ENCODE results near the gene KIF1A. TPM values are rescaled to one million over a fixed set of nuclear protein-coding genes. Genes with fewer than 3 reads are reported as not detected.
"Not testable (repeated sequence)": the region's sequence is repeated elsewhere in the genome, so short reads cannot be mapped to it uniquely, and the experiment has no call there.

KIF1A gene
- total RNA-seq, 1 experiment from 2014 or later: not detected

DNA sequence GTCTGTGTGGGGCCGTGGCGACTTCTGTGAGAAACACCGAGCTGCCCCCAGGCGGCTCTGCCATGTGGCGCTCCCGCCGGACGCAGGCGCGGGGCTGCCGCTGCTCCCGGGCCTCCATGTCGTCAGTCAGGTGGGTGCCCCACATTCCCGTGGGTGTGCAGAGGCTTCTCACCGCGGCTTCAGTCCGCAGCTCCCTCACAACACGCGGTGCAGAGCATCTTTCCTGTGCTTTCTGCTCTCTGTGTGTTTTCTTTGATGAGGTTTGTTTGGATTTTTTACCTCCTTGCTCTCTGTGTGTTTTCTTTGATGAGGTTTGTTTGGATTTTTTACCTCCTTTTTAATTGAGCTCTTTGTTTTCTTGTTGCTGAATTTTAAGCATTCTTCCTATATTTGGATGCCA lies 115.4 kb downstream of the KIF1A start:
- DNase-seq (ENCODE audit: low spot score): no peak

DNA sequence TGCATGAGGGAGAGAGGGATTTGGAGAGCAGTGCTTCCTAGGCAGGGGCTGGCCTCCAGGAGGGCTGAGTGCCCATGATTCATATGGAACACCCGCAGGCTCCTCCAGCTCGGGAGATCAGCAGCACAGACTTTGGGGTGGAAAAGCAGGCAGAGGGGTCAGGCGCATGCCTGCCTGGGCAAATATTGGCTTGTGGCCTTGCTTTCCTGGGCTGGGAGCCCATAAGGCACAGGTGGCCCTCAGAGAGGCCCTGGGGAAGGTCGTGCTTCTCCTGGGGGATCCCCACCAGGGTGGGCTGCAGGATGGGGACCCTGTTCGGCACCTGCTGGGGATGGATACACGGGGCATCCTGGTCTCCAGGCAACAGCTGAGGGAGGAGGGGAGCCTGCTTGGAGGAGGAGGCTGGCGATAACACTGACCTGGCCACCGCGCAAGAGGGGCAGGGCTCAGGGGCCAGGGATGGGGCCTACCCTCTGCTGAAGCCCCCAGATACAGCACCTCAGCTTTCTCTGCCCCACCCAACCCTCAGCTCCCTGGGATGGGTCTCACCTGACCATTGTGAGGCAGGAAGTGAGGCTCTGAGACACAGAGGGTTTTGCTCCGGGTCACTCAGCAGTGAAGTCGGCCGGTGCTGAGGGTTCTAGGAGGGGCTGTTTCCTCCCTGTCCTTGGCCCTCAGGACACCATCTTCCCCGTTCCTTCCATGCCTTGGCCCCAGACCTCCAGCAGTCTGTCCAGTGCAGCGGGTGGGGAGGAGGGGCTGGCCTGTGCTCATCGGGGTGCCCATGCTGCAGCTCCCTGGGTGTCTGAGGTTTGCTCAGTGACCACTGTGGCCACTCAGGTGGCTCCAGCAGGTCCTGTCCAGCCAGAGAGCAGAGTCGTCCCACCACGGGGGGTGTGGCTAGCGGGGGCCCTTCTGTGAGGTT lies 116.3 kb downstream of the KIF1A start:
- no peak for DNase-seq (ENCODE audit: low spot score)

GRCh38 chr2:240702640-240703011 lies 117.4 kb downstream of the KIF1A start:
- DNase-seq (ENCODE audit: low spot score): no peak

DNA sequence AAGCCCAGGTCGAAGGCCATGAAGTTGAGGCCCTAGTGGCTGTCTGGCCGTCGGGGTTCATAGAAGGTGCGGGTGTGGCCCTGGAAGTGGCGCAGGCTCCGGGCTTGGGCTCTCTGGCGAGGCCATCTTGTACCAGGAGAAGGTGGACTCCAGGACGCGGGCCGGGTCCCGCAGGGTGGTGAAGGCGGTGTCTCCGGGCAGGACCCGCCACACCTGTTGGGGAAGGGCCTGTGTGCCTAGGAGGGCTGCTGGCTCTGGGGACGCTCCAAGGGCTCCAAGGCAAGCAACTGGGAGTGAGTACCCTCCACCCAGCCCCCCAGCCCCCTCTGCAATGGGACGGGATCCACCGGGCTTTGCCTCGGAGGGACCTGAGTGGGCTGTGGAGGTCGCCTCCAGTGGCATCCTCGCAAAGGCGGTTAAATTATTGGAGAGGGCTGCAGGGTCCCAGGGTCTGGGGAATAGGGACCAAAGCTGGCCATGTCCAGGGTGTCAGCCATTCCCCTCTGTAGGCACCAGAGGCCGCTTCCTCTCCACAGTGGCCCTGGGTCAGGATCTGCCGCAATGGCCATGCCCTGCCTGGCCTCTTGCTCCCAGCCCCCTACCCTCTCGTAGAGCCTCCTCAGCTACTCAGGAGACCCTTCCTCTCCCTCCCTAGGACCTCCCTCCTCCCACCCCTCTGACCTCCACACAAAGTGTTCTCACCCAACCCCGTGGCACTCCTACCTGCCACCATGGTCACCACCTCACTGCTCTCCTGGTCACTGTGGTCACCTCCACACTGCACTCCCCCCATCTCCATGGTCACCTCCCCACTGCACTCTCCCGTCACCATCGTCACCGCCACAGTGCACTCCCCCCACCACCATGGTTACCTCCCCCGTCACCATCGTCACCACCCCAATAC lies 118.0 kb downstream of the KIF1A start:
- no peak for DNase-seq (ENCODE audit: low spot score)

- no peak for DNase-seq (ENCODE audit: low spot score)
These were observed 118.8 kb downstream of the KIF1A start for GRCh38 chr2:240701091-240701735.

GRCh38 chr2:240700616-240701015 lies 119.4 kb downstream of the KIF1A start:
- not testable (repeated sequence) for DNase-seq (ENCODE audit: low spot score)

DNA sequence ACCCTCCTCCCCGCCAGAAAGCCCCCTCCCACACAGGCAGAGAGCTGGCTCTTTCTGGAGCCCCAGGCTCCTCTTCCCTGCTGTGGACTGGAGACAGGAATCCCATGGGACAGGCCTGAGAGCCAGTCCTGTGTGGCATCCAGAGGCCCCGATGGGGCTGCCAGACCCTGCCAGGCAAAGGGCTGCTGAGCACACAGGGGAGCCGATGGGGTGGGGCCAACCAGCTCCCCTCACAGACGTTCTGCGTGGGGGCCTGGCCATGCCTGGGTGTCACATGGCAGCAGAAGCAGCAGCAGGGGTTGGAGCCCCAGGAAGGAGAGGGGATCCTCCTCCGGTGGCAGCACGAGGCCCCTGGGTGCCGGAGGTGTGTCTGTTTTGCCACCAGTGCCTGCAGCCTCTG lies 120.2 kb downstream of the KIF1A start:
- not testable (repeated sequence) for DNase-seq (ENCODE audit: low spot score)

DNA sequence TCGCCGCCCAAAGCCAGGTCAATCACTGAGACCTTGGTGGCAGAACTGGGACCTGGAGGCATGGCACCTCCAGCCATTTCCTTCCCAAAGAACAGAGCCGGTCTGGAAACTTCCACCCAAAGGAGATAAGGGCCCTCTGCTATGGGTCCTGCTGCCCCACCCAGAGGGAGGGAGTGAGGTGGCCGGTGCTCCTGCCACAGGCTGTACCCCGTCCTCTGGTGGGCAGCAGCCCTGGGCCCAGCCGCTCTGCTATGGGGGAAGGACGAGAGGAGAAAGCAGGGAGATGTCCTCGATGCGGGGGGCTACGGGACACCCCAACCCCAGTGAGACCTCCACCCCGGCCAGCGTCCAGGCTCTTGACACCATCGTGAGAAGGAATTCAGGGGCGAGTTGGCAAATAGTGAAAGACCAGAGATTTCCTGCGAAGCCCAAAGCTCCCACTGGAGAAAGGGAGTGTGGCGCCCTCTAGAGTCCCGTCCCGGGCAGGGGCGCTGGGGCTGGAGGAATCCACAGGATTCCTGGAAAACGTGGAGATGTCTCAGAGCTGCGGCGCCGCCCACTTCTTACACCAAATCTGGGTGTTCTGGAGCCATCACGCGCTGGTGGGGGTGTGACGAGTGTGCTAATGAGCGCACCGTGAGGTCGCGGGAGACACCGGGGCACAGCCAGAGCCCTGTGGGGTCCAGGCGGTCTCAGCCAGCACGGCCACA lies 121.0 kb downstream of the KIF1A start:
- not testable (repeated sequence) for DNase-seq (ENCODE audit: low spot score)

- DNase-seq (ENCODE audit: low spot score): not testable (repeated sequence)
These were observed 123.5 kb downstream of the KIF1A start for GRCh38 chr2:240696469-240696868.

- DNase-seq (ENCODE audit: low spot score): not testable (repeated sequence)
These were observed 124.4 kb downstream of the KIF1A start for GRCh38 chr2:240695593-240695992.

GRCh38 chr2:240694304-240694703 lies 125.7 kb downstream of the KIF1A start:
- DNase-seq (ENCODE audit: low spot score): not testable (repeated sequence)

DNA sequence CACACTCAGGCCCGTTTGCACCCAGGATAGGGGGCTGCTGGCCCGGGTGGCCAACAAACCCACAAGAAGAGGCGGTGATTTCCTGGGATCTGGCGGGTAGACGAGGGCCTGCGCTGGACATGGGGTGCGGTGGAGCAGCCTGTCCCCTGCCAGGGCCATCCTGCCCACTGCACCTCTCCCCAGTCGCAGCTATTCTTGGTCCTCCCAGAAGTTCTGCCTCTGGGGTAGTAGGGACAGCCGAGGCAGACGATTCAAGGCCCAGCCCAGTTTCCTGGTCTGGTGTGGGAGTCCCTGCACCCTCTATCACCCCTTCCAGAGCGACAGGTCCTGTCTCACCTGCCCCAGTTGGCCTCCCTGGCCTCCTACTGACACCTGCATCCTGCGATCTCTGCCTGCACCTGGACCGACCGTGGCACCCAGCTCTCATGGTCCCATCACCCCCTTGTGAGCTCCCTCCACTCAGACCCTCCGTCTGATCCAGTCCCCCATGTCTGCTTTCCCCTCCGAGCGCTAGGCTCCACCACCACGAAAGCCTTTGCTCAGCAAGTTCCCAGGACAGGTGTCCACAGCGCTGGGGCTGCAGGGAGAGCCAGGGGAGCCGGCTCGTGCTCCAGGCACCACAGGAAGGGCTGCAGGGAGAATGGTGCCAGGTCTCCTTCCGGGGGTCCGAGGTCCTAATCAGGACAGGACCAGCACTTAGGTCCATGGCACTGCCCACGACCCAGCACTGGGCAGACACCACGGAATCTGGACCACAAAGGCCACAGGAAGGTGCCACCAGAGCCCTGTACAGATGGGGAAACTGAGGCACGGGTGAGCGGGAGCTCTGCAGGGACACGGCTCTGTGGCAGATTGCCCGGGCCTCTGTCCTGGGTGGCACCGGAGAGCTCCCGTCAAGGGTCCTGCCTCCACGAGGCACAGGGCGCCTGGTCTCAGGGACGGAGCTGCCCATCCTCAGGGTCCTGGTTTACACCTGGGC lies 127.1 kb downstream of the KIF1A start:
- DNase-seq (ENCODE audit: low spot score): not testable (repeated sequence)

GRCh38 chr2:240691631-240692420 lies 128.2 kb downstream of the KIF1A start, which contains the start of gene AQP12A:
Gene AQP12A (plus strand): TSS chr2:240691866. CDS start chr2:240691914, 48 bp downstream.
- not testable (repeated sequence) for DNase-seq (ENCODE audit: low spot score)

DNA sequence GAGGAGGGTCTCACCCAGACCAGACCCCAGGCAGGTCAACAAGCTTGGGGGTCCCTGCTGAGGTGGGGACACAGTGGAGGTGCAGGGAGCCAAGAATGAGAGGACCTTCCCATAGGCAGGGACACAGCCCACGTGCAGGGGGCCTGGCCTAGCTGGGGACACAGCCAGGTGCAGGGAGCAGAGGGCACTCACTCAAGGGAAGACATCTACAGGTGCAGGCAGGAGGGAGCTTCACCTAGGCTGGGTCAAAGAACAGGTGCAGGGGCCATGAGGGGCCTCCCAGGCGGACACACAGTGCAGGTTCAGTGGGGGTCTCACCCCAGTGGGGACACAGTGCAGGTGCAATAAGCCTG lies 129.0 kb downstream of the KIF1A start:
- DNase-seq (ENCODE audit: low spot score): not testable (repeated sequence)

DNA sequence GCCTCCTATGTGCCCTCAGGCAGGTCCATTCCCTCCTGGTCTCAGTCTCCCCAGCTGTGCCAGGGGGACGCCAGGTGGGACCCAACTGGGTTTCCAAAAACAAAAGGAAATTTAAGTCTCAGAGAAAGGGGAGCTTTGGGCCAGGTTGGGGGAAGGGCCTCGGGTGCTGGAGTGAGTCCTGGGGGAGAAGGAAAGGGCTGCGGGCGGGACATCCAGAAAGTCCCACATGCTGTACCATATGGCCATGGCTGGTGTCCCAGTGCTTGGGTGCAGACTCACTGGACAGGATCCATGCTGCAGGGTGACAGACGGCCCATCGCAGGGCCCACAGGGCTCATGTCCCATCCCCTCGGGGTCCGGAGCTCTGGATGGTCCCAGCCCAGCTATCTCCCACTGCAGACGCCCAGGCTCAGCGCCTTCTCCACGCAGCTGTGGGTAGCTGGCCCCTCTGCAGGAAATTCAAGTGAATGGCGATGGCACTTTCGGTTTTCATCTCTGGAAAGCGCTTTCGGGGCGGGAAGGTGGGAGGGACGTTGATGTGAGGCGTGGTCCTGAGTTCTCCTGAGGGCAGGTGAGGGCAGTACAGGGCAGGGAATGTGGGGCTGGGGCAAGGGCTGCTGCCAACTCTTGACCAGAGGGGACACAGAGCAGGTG lies 129.5 kb downstream of the KIF1A start:
- DNase-seq (ENCODE audit: low spot score): not testable (repeated sequence)

GRCh38 chr2:240689975-240690374 lies 130.0 kb downstream of the KIF1A start:
- no peak for DNase-seq (ENCODE audit: low spot score)

DNA sequence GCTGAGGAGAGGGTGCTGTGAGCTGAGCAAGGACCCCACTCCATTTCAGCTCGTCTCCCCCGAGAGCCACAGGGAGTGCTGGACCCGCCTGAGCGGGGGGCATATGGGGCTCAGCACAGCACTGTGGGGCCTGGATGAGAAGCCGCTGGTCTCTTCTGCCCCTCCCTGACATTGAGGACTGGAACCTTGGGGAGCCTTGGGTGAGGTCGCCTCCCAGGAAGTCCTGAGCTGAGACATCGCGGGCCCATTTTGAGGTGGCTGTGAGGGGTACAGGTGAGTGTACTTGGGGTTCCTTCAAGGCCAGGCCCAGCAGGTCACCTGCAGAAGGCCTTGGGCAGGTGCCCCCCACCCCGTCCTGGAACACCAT lies 131.5 kb downstream of the KIF1A start:
- no peak for DNase-seq (ENCODE audit: low spot score)

GRCh38 chr2:240687741-240688552 lies 132.1 kb downstream of the KIF1A start:
- DNase-seq (ENCODE audit: low spot score): no peak

All from HT-29 (cell line).